GM18498 (cell line): ENCODE measurements around the gene DMTF1.
A peak's percentile ranks its signal among the peaks of the same experiment; 100 is the strongest.

ENCODE experiments used
- ATAC-seq: cut with Tn5 transposase; IDR thresholded peaks from one replicate; pipeline ENCODE4 v1.9.1; 2021; ENCODE audit warnings: mild to moderate bottlenecking, moderate library complexity; ENCODE audit not compliant: unreplicated experiment

DMTF1 gene

GRCh38 chr7:87144173-87144657, 8.0 kb upstream of the DMTF1 start:
- peak; percentile 98 for ATAC-seq

GRCh38 chr7:87146740-87147386, 5.4 kb upstream of the DMTF1 start:
- ATAC-seq: no peak

- no peak for ATAC-seq
These were observed 4.8 kb upstream of the DMTF1 start for GRCh38 chr7:87147500-87147899.

GRCh38 chr7:87148332-87148955, 3.8 kb upstream of the DMTF1 start:
- ATAC-seq: no peak

- ATAC-seq: no peak
These were observed 1.1 kb upstream of the DMTF1 start for GRCh38 chr7:87151002-87151728.

GRCh38 chr7:87151729-87152111, 533 bp upstream of the DMTF1 start:
- peak; percentile 35 for ATAC-seq

- peak; percentile 13 for ATAC-seq
These were observed 816 bp downstream of the DMTF1 start for GRCh38 chr7:87152897-87153641.

- ATAC-seq: no peak
These were observed 1.9 kb downstream of the DMTF1 start for GRCh38 chr7:87154166-87154565.

GRCh38 chr7:87154569-87154968, 2.3 kb downstream of the DMTF1 start:
- no peak for ATAC-seq

- ATAC-seq: no peak
These were observed 3.5 kb downstream of the DMTF1 start for GRCh38 chr7:87155788-87156187.

- no peak for ATAC-seq
These were observed 4.5 kb downstream of the DMTF1 start for GRCh38 chr7:87156709-87157108.

GRCh38 chr7:87159538-87159937, 7.3 kb downstream of the DMTF1 start:
- peak; percentile 35 for ATAC-seq

GRCh38 chr7:87164433-87164832, 12.2 kb downstream of the DMTF1 start:
- ATAC-seq: no peak

GRCh38 chr7:87170828-87171227, 18.6 kb downstream of the DMTF1 start:
- no peak for ATAC-seq

- ATAC-seq: no peak
These were observed 19.2 kb downstream of the DMTF1 start for GRCh38 chr7:87171282-87171934.

GRCh38 chr7:87173471-87173870, 21.2 kb downstream of the DMTF1 start:
- no peak for ATAC-seq

- ATAC-seq: no peak
These were observed 26.1 kb downstream of the DMTF1 start for GRCh38 chr7:87178320-87178719.

- no peak for ATAC-seq
These were observed 26.9 kb downstream of the DMTF1 start for GRCh38 chr7:87179180-87179579.

- ATAC-seq: no peak
These were observed 34.9 kb downstream of the DMTF1 start for GRCh38 chr7:87187120-87187519.

- no peak for ATAC-seq
These were observed 36.7 kb downstream of the DMTF1 start for GRCh38 chr7:87188930-87189329.

GRCh38 chr7:87190783-87191182, 38.5 kb downstream of the DMTF1 start:
- no peak for ATAC-seq
